ENCODE results near the gene TICRR.

The TICRR gene

DNA sequence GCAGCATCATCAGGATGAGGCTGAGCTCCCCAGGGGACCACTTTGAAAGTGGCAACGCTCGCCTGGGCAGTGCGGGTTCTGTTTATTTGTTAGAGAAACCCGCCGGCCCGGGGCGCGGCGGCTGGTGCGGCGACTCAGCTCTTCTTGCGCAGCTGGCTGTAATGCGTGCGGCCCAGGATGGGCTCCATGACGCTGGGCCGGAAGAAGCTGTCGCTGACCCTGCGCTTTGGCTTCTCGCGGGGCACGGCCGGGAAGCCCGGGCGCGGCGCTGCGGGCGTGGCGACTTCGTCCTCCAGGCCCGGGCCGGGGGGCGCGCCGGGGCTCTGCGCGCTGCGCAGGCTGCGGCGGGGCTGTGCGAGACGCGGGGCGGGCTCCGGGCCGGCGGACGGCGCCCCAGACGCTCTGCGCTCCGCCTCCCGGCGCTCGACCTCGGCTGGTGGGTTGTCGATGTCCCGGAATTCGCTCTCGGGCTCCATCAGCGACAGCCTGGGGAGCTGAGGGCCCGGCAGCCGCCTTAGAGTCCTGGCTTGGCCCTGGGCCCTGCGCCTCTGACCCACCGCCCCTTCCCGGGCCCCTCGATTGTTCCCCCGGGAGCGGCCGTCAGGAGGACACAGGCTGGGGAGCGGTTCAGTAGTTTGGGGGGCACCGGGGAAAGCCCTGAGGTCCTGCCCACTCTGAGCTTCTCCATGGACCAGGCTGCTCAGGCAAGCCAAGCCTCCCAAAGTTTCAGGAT lies 90.3 kb downstream of the TICRR start:
- Histone ChIP-seq H3K4me3 (replicated peaks; ENCODE audit: insufficient read depth, low read length) (peak overlapping the region; percentile 37), H3K27ac (replicated peaks) (no peak overlapping the region), H3K27me3 (ENCODE audit: insufficient read depth, poor library complexity, severe bottlenecking) (peaks cover 14% of the 10 kb centered on the region)
- DNase-seq (ENCODE audit: low read depth in 1 of 2, low spot score in 1 of 2), result peak; percentile 11 to 33
- TF ChIP-seq GABPA (IDR thresholded peaks at IDR 0.05; ENCODE audit: low read depth) (no peak), POLR2AphosphoS5 (IDR thresholded peaks at IDR 0.05; ENCODE audit: low read depth) (no peak)
- TF ChIP-seq, protein P1, sequence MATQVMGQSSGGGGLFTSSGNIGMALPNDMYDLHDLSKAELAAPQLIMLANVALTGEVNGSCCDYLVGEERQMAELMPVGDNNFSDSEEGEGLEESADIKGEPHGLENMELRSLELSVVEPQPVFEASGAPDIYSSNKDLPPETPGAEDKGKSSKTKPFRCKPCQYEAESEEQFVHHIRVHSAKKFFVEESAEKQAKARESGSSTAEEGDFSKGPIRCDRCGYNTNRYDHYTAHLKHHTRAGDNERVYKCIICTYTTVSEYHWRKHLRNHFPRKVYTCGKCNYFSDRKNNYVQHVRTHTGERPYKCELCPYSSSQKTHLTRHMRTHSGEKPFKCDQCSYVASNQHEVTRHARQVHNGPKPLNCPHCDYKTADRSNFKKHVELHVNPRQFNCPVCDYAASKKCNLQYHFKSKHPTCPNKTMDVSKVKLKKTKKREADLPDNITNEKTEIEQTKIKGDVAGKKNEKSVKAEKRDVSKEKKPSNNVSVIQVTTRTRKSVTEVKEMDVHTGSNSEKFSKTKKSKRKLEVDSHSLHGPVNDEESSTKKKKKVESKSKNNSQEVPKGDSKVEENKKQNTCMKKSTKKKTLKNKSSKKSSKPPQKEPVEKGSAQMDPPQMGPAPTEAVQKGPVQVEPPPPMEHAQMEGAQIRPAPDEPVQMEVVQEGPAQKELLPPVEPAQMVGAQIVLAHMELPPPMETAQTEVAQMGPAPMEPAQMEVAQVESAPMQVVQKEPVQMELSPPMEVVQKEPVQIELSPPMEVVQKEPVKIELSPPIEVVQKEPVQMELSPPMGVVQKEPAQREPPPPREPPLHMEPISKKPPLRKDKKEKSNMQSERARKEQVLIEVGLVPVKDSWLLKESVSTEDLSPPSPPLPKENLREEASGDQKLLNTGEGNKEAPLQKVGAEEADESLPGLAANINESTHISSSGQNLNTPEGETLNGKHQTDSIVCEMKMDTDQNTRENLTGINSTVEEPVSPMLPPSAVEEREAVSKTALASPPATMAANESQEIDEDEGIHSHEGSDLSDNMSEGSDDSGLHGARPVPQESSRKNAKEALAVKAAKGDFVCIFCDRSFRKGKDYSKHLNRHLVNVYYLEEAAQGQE (IDR thresholded peaks at IDR 0.05; ENCODE audit: insufficient replicate concordance, low read depth), result no peak

DNA sequence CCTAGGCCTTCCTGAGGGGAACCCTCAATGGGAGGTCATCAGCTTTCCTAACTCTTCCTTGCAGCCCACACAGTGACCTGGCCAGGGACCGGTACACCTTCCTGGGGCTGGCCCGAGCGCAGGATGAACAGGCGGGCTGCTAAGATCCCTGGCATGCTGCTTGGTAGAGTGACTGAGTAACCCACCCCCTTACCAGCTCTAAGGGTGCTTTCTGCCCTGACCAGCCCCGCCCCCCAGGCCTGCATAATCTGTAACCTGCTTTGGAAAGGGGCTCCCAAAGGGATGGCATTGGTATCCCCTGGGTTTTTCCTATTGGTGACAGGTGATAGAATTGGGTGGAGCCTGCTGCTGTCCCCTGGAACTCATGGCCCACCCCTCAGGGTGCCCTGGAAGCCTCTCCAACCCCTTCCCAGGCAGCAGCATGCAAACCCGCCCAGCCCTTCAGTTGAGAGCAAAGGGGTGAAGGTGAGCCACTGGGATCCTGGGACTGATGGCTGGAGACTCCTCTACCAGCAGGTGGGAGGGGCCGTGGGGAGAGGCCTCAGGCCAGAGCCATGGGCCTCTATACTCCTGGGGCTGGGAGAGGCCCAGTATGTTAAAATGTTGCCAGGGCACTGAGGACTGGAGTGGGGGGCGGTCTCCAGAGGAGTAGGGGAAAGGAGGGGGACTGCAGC lies 91.1 kb downstream of the TICRR start:
- Histone ChIP-seq H3K27ac (replicated peaks) (no peak overlapping the region), H3K27me3 (ENCODE audit: insufficient read depth, poor library complexity, severe bottlenecking) (peaks cover 14% of the 10 kb centered on the region), H3K4me3 (replicated peaks; ENCODE audit: insufficient read depth, low read length) (no peak overlapping the region)
- TF ChIP-seq CTCF (IDR thresholded peaks at IDR 0.05; ENCODE audit: insufficient read depth, low read length) (no peak), POLR2AphosphoS5 (IDR thresholded peaks at IDR 0.05; ENCODE audit: low read depth) (no peak), GABPA (IDR thresholded peaks at IDR 0.05; ENCODE audit: low read depth) (no peak), SPI1 (IDR thresholded peaks at IDR 0.05; ENCODE audit: borderline replicate concordance, low read depth) (no peak)
- TF ChIP-seq, protein P1 (IDR thresholded peaks at IDR 0.05; ENCODE audit: insufficient replicate concordance, low read depth), result no peak
- no peak for DNase-seq (ENCODE audit: low read depth in 1 of 2, low spot score in 1 of 2)

- no peak for DNase-seq (ENCODE audit: low read depth in 1 of 2, low spot score in 1 of 2)
- H3K4me3 ChIP-seq (replicated peaks; ENCODE audit: insufficient read depth, low read length), result no peak overlapping the region
- no peak overlapping the region for H3K27ac ChIP-seq (replicated peaks)
- no peak for TF ChIP-seq POLR2AphosphoS5 (IDR thresholded peaks at IDR 0.05; ENCODE audit: low read depth)
- TF ChIP-seq SPI1 (IDR thresholded peaks at IDR 0.05; ENCODE audit: borderline replicate concordance, low read depth), result no peak
- TF ChIP-seq, protein P1 (IDR thresholded peaks at IDR 0.05; ENCODE audit: insufficient replicate concordance, low read depth), result no peak
- no peak for TF ChIP-seq CTCF (IDR thresholded peaks at IDR 0.05; ENCODE audit: insufficient read depth, low read length)
- TF ChIP-seq GABPA (IDR thresholded peaks at IDR 0.05; ENCODE audit: low read depth), result no peak
- H3K27me3 ChIP-seq (ENCODE audit: insufficient read depth, poor library complexity, severe bottlenecking), result peaks cover 14% of the 10 kb centered on the region
Measured at GRCh38 chr15:89666858-89667705, 91.8 kb downstream of the TICRR start.
